B cell (primary cell): ENCODE data around the gene INTS6L. TPM values are rescaled to one million over a fixed set of nuclear protein-coding genes. Genes with fewer than 3 reads are reported as not detected.
"Not testable (repeated sequence)": the region's sequence is repeated elsewhere in the genome, so short reads cannot be mapped to it uniquely, and the experiment has no call there.

ENCODE experiments used
- ATAC-seq: fragments of 200-7000 bp; cut with Tn5 transposase; one replicate; pipeline ENCODE4 v1.10.0; 2021; ENCODE audit warnings: low read depth, mild to moderate bottlenecking, moderate number of reproducible peaks, moderate library complexity
- CTCF ChIA-PET: fragments of 350-600 bp; sonication (Branson Sonifier 250); formaldehyde crosslinking; loops from one replicate; lab custom pipeline; 2021; ENCODE audit warnings: antibody characterized with exemption, inconsistent platforms; lab: Charles Lee
- POLR2A ChIA-PET: fragments of 350-600 bp; sonication (Branson Sonifier 250); formaldehyde crosslinking; loops from one replicate; lab custom pipeline; 2021; ENCODE audit warnings: antibody characterized with exemption; lab: Charles Lee
- DNase-seq: peaks from one replicate; pipeline ENCODE4 v3.0.0; 2013
- H2AFZ ChIP-seq: 2 replicates; pipeline ENCODE4 v1.6.1; 2012; ENCODE audit warnings: mild to moderate bottlenecking, low read depth, low read length; ENCODE audit not compliant: insufficient read depth, poor library complexity, severe bottlenecking
- H3K27ac ChIP-seq, 2 donors: 1 replicate in 1 of 2; 2 replicates in 1 of 2; pipeline ENCODE4 v1.5.1; 2012 to 2013; ENCODE audit warnings: low read length in 2 of 2, mild to moderate bottlenecking in 2 of 2, moderate library complexity in 1 of 2
- H3K27me3 ChIP-seq, 4 experiments: fragments of 200-600 bp in 1 of 4; sonication (generic) in 1 of 4; replicated peaks in 1 of 4; 1 replicate in 2 of 4; 2 replicates in 2 of 4; pipeline versions ENCODE4 v1.6.1 to v1.7.0; 2013 to 2016; ENCODE audit warnings: low read length in 3 of 4, mild to moderate bottlenecking in 2 of 4, mixed read lengths in 1 of 4, moderate library complexity in 1 of 4; ENCODE audit not compliant: insufficient read depth in 4 of 4, control insufficient read depth in 3 of 4; ENCODE audit errors: control extremely low read depth in 1 of 4
- H3K36me3 ChIP-seq, 2 experiments: replicated peaks in 1 of 2; 1 replicate in 1 of 2; 2 replicates in 1 of 2; pipeline versions ENCODE4 v1.6.1 to v1.7.1; 2013; ENCODE audit warnings: low read length in 1 of 2; ENCODE audit not compliant: insufficient read depth in 2 of 2, control insufficient read depth in 1 of 2; ENCODE audit errors: control extremely low read depth in 1 of 2, extremely low read depth in 1 of 2
- H3K4me1 ChIP-seq, 2 donors: fragments of 200-600 bp in 1 of 2; sonication (generic) in 1 of 2; 1 replicate in 1 of 2; 2 replicates in 1 of 2; pipeline versions ENCODE4 v1.5.1 to v1.6.1; 2013 to 2017; ENCODE audit warnings: low read length in 2 of 2; ENCODE audit not compliant: control insufficient read depth in 2 of 2, insufficient read depth in 2 of 2
- H3K4me2 ChIP-seq: replicated peaks from 2 replicates; pipeline ENCODE3; 2012; ENCODE audit warnings: mild to moderate bottlenecking, low read depth, low read length; ENCODE audit not compliant: poor library complexity, severe bottlenecking
- H3K4me3 ChIP-seq, 5 experiments: fragments of 200-600 bp in 1 of 5; sonication (generic) in 1 of 5; 1 replicate in 3 of 5; 2 replicates in 2 of 5; pipeline versions ENCODE4 v1.5.1 to v1.7.0; 2011 to 2016; ENCODE audit warnings: low read length in 4 of 5, mild to moderate bottlenecking in 4 of 5, low read depth in 2 of 5, control low read depth in 1 of 5, moderate library complexity in 1 of 5; ENCODE audit not compliant: insufficient read depth in 1 of 5; ENCODE audit errors: control extremely low read depth in 1 of 5, extremely low read depth in 1 of 5
- H3K79me2 ChIP-seq: fragments of 200-600 bp; sonication (generic); one replicate; pipeline ENCODE4 v1.6.0; 2016; ENCODE audit warnings: low read length; ENCODE audit not compliant: control insufficient read depth, insufficient read depth
- H3K9ac ChIP-seq: fragments of 200-600 bp; sonication (generic); 2 replicates; pipeline ENCODE4 v1.6.1; 2017; ENCODE audit warnings: mild to moderate bottlenecking, low read length, moderate library complexity
- H3K9me3 ChIP-seq, 3 donors: one replicate each; pipeline versions ENCODE4 v1.6.1 to v1.7.1; 2013; ENCODE audit warnings: low read length in 2 of 3; ENCODE audit not compliant: control insufficient read depth in 2 of 3, insufficient read depth in 1 of 3; ENCODE audit errors: control extremely low read depth in 1 of 3
- H4K20me1 ChIP-seq: 2 replicates; pipeline ENCODE4 v1.6.0; 2012; ENCODE audit warnings: mild to moderate bottlenecking, low read length; ENCODE audit not compliant: insufficient read depth, control insufficient read depth, poor library complexity, severe bottlenecking
- H3K27ac Mint-ChIP-seq: one replicate; pipeline ENCODE4 v1.8.0; 2021; ENCODE audit warnings: mixed read lengths
- H3K27me3 Mint-ChIP-seq: one replicate; pipeline ENCODE4 v1.8.0; 2021; ENCODE audit warnings: mixed read lengths
- H3K4me1 Mint-ChIP-seq: one replicate; pipeline ENCODE4 v1.8.0; 2021; ENCODE audit warnings: mixed read lengths
- H3K4me3 Mint-ChIP-seq: one replicate; pipeline ENCODE4 v1.8.0; 2021; ENCODE audit warnings: mixed read lengths
- H3K9me3 Mint-ChIP-seq: one replicate; pipeline ENCODE4 v1.8.0; 2022; ENCODE audit warnings: mixed read lengths; ENCODE audit not compliant: insufficient read depth
- CTCF ChIP-seq: fragments of 200-600 bp; IDR thresholded peaks from one replicate; pipeline ENCODE4 v1.8.0; 2022; ENCODE audit warnings: antibody characterized with exemption, mild to moderate bottlenecking
- EZH2 ChIP-seq: IDR thresholded peaks from 2 replicates; pipeline ENCODE4 v1.6.1; 2012; ENCODE audit warnings: borderline replicate concordance, low read depth, mild to moderate bottlenecking, moderate library complexity, low read length; ENCODE audit not compliant: insufficient read depth, poor library complexity, severe bottlenecking
- WGBS: methylation state at CpG from one replicate; pipeline ENCODE4 v1.1.5; 2013; ENCODE audit warnings: missing lambda C conversion rate; ENCODE audit not compliant: insufficient coverage; 5-methylcytosine and 5-hydroxymethylcytosine counted together
- intact Hi-C: fragments of 100-400 bp; cut with micrococcal nuclease; formaldehyde crosslinking; loops from one replicate; pipeline ENCODE4 v1.10.0; 2022
- polyA plus RNA-seq: library from polyadenylated mRNA; depleted of rRNA; stranded (reverse); fragments of >200 nt; gene quantifications from 2 replicates; pipeline ENCODE4 v1.2.3, GENCODE V29; 2012
- total RNA-seq, 2 donors: library from RNA; stranded (reverse); fragments of 120-200 nt in 1 of 2; gene quantifications; 1 replicate in 1 of 2; 2 replicates in 1 of 2; pipeline versions ENCODE4 v1.2.3 to v1.2.4, GENCODE V29; 2013 to 2022

INTS6L gene
- total and polyA plus RNA-seq, 2 donors (not counting 1 experiment from before 2014, with no cell fraction given): 45.0 to 46.2 TPM

DNA sequence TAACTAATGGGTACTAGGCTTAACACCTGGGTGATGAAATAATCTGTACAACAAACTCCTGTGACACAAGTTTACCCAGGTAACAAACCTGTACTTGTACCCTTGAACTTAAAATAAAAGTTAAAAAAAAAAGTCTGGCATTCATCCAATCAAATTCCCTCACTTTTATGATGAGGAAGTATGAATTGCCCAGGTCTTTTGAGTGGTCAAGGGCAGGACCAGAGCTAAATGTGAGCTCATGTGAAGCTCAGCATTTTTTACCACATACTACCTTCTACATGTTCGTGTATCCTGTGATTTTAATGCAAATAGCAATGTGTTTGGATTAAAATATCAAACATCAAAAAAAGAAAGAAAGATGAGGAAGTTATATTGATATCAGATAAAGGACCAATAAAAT, 74.0 kb downstream of the INTS6L start:
- H3K27me3 Mint-ChIP-seq, H3K27ac Mint-ChIP-seq, POLR2A ChIA-PET, H4K20me1 ChIP-seq, H3K9me3 ChIP-seq, DNase-seq, H3K27ac ChIP-seq, H3K9me3 Mint-ChIP-seq, H3K79me2 ChIP-seq, H3K9ac ChIP-seq, intact Hi-C loops, H3K4me3 ChIP-seq, H3K27me3 ChIP-seq, H3K36me3 ChIP-seq, H3K4me1 ChIP-seq, H2AFZ ChIP-seq, ATAC-seq, H3K4me1 Mint-ChIP-seq, H3K4me3 Mint-ChIP-seq, H3K4me2 ChIP-seq: not testable (repeated sequence)
- CTCF ChIA-PET: interaction anchor here (0.8 kb wide), 1 partner anchor 51 kb away, joined by 3 read pairs; no protein-coding TSS in a partner anchor
- no CpG with 5 or more reads among the region's 1 CpG for WGBS

GRCh38 chrX:135595543-135595942, 75.1 kb downstream of the INTS6L start:
- Mint-ChIP-seq H3K9me3 (no peaks in the 10 kb centered on the region), H3K27ac (no peak overlapping the region), H3K4me1 (no peaks in the 10 kb centered on the region), H3K27me3 (peaks cover 9% of the 10 kb centered on the region), H3K4me3 (no peak overlapping the region)
- H3K27me3 ChIP-seq: no peaks in the 10 kb centered on the region
- no peaks in the 10 kb centered on the region for H3K9me3 ChIP-seq
- ChIA-PET POLR2A (no interaction called here), CTCF (interaction anchor here (1.0 to 1.6 kb wide), 3 partner anchors 109 to 132 kb away, joined by 4 to 5 read pairs (median 4); no protein-coding TSS in a partner anchor)
- H3K36me3 ChIP-seq: no peaks in the 10 kb centered on the region
- ATAC-seq (no peak), DNase-seq (no peak)
- no peak overlapping the region for H3K4me3 ChIP-seq
- no peaks in the 10 kb centered on the region for H3K4me1 ChIP-seq
- H3K79me2 ChIP-seq: no peaks in the 10 kb centered on the region
- H3K4me2 ChIP-seq: no peak overlapping the region
- no peak overlapping the region for H2AFZ ChIP-seq
- WGBS: no CpG with 5 or more reads among the region's 1 CpG
- intact Hi-C loops: no loop called here
- no peak overlapping the region for H3K9ac ChIP-seq
- H3K27ac ChIP-seq: no peak overlapping the region
- TF ChIP-seq CTCF (no peak), EZH2 (no peak)
- no peaks in the 10 kb centered on the region for H4K20me1 ChIP-seq
